Measurements from ENCODE around the gene FAM209B.

Gene FAM209B

GRCh38 chr20:56580226-56580625 lies 47.2 kb downstream of the FAM209B start:
- Histone ChIP-seq H3K4me3 (ENCODE audit: low read length) (no peak overlapping the region), H3K4me2 (ENCODE audit: low read depth, low read length) (peak overlapping the region; percentile 57; the same call in 1 of the 2 replicates), H3F3A (ENCODE audit: insufficient read depth, low read length) (0 out of 2 replicates have a peak, but pooled peaks cover 10% of the 10 kb centered on the region), H3K36me3 (replicated peaks; ENCODE audit: insufficient read depth, low read length) (no peaks in the 10 kb centered on the region), H3K9me3 (replicated peaks; ENCODE audit: insufficient read depth, low read length) (no peaks in the 10 kb centered on the region), H3K4me1 (ENCODE audit: low read length) (peaks cover 14% of the 10 kb centered on the region), H2AFZ (ENCODE audit: low read length) (no peak overlapping the region), H3K9ac (ENCODE audit: low read length) (no peak overlapping the region), H3K27ac (ENCODE audit: low read length) (peak overlapping the region; percentile 72; the same call in 1 of the 2 replicates), H3K9me2 (replicated peaks; ENCODE audit: insufficient read depth, low read length) (no peaks in the 10 kb centered on the region), H3K27me3 (replicated peaks; ENCODE audit: insufficient read depth, low read length) (no peaks in the 10 kb centered on the region), H3K79me2 (ENCODE audit: low read length) (no peaks in the 10 kb centered on the region), H4K20me1 (ENCODE audit: insufficient read depth, low read length) (no peaks in the 10 kb centered on the region)
- no peak for TF ChIP-seq EZH2 (optimal IDR thresholded peaks at IDR 0.05; ENCODE audit: low read depth, low read length)
- TF ChIP-seq, protein P1, sequence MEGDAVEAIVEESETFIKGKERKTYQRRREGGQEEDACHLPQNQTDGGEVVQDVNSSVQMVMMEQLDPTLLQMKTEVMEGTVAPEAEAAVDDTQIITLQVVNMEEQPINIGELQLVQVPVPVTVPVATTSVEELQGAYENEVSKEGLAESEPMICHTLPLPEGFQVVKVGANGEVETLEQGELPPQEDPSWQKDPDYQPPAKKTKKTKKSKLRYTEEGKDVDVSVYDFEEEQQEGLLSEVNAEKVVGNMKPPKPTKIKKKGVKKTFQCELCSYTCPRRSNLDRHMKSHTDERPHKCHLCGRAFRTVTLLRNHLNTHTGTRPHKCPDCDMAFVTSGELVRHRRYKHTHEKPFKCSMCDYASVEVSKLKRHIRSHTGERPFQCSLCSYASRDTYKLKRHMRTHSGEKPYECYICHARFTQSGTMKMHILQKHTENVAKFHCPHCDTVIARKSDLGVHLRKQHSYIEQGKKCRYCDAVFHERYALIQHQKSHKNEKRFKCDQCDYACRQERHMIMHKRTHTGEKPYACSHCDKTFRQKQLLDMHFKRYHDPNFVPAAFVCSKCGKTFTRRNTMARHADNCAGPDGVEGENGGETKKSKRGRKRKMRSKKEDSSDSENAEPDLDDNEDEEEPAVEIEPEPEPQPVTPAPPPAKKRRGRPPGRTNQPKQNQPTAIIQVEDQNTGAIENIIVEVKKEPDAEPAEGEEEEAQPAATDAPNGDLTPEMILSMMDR (IDR thresholded peaks at IDR 0.05; ENCODE audit: low read length), result no peak
- TF ChIP-seq EZH2phosphoT487 (IDR thresholded peaks at IDR 0.05; ENCODE audit: low read length), result no peak
- DNase-seq, result no peak

GRCh38 chr20:56581701-56582100 lies 48.7 kb downstream of the FAM209B start:
- Histone ChIP-seq H4K20me1 (ENCODE audit: insufficient read depth, low read length) (no peaks in the 10 kb centered on the region), H3F3A (ENCODE audit: insufficient read depth, low read length) (0 out of 2 replicates have a peak, but pooled peaks cover 10% of the 10 kb centered on the region)

GRCh38 chr20:56582542-56582941 lies 49.5 kb downstream of the FAM209B start:
- H3K4me2 ChIP-seq (ENCODE audit: low read depth, low read length), result no peak overlapping the region
- no peaks in the 10 kb centered on the region for H3K9me3 ChIP-seq (replicated peaks; ENCODE audit: insufficient read depth, low read length)
- H3K4me1 ChIP-seq (ENCODE audit: low read length), result peaks cover 12% of the 10 kb centered on the region
- 0 out of 2 replicates have a peak, but pooled peaks cover 10% of the 10 kb centered on the region for H3F3A ChIP-seq (ENCODE audit: insufficient read depth, low read length)
- H3K27me3 ChIP-seq (replicated peaks; ENCODE audit: insufficient read depth, low read length), result no peaks in the 10 kb centered on the region
- no peak overlapping the region for H3K4me3 ChIP-seq (ENCODE audit: low read length)
- no peak overlapping the region for H3K9ac ChIP-seq (ENCODE audit: low read length)
- no peak overlapping the region for H2AFZ ChIP-seq (ENCODE audit: low read length)
- no peak overlapping the region for H3K27ac ChIP-seq (ENCODE audit: low read length)
- TF ChIP-seq EZH2phosphoT487 (IDR thresholded peaks at IDR 0.05; ENCODE audit: low read length) (no peak), EZH2 (optimal IDR thresholded peaks at IDR 0.05; ENCODE audit: low read depth, low read length) (no peak)
- TF ChIP-seq, protein P1 (IDR thresholded peaks at IDR 0.05; ENCODE audit: low read length), result no peak
- H4K20me1 ChIP-seq (ENCODE audit: insufficient read depth, low read length), result no peaks in the 10 kb centered on the region
- no peaks in the 10 kb centered on the region for H3K9me2 ChIP-seq (replicated peaks; ENCODE audit: insufficient read depth, low read length)
- H3K79me2 ChIP-seq (ENCODE audit: low read length), result no peaks in the 10 kb centered on the region
- H3K36me3 ChIP-seq (replicated peaks; ENCODE audit: insufficient read depth, low read length), result no peaks in the 10 kb centered on the region
- no peak for DNase-seq

More at GRCh38 chr20:56581701-56582100, 48.7 kb downstream of the FAM209B start:
- Histone ChIP-seq H3K27me3 (replicated peaks; ENCODE audit: insufficient read depth, low read length) (no peaks in the 10 kb centered on the region), H3K4me3 (ENCODE audit: low read length) (no peak overlapping the region), H3K79me2 (ENCODE audit: low read length) (no peaks in the 10 kb centered on the region), H3K9me2 (replicated peaks; ENCODE audit: insufficient read depth, low read length) (no peaks in the 10 kb centered on the region), H3K4me1 (ENCODE audit: low read length) (peaks cover 14% of the 10 kb centered on the region), H3K9me3 (replicated peaks; ENCODE audit: insufficient read depth, low read length) (no peaks in the 10 kb centered on the region), H3K27ac (ENCODE audit: low read length) (no peak overlapping the region), H2AFZ (ENCODE audit: low read length) (no peak overlapping the region), H3K36me3 (replicated peaks; ENCODE audit: insufficient read depth, low read length) (no peaks in the 10 kb centered on the region), H3K4me2 (ENCODE audit: low read depth, low read length) (no peak overlapping the region), H3K9ac (ENCODE audit: low read length) (no peak overlapping the region)
- DNase-seq, result no peak
- TF ChIP-seq, protein P1 (IDR thresholded peaks at IDR 0.05; ENCODE audit: low read length), result no peak
- TF ChIP-seq EZH2 (optimal IDR thresholded peaks at IDR 0.05; ENCODE audit: low read depth, low read length) (no peak), EZH2phosphoT487 (IDR thresholded peaks at IDR 0.05; ENCODE audit: low read length) (no peak)
